ENCODE data around the gene ELOVL6. TPM values are rescaled to one million over a fixed set of nuclear protein-coding genes. Genes with fewer than 3 reads are reported as not detected.

Gene ELOVL6
- total and polyA plus RNA-seq, 2 of the 4 experiments (the other 2 are of a cell fraction), result 17.9 to 19.0 TPM

GRCh38 chr4:110231869-110232268 lies 33.5 kb upstream of the ELOVL6 start:
- POLR2A ChIA-PET (ENCODE audit: unreplicated experiment), result no interaction called here
- Histone ChIP-seq H2AK5ac (ENCODE audit: low read depth, low read length) (no peak overlapping the region), H3K56ac (ENCODE audit: extremely low read depth, insufficient read depth, low read length) (no peak overlapping the region), H3K9me3 (ENCODE audit: control insufficient read depth, insufficient read depth, low read length) (no peaks in the 10 kb centered on the region), H3K14ac (replicated peaks; ENCODE audit: low read depth, low read length) (no peak overlapping the region), H3K4me2 (ENCODE audit: low read depth, low read length) (no peak overlapping the region), H4K5ac (ENCODE audit: low read depth, low read length) (no peak overlapping the region), H2AFZ (replicated peaks; ENCODE audit: low read length, poor library complexity) (no peak overlapping the region), H2BK20ac (ENCODE audit: low read depth, low read length) (no peak overlapping the region), H3K4me3 (ENCODE audit: insufficient read depth, low read depth, low read length) (no peak overlapping the region), H2BK15ac (ENCODE audit: low read depth, low read length) (no peak overlapping the region), H2BK5ac (ENCODE audit: low read depth, low read length, poor library complexity, severe bottlenecking) (no peak overlapping the region), H3K36me3 (ENCODE audit: control insufficient read depth, insufficient read depth, low read length) (no peaks in the 10 kb centered on the region), H4K8ac (ENCODE audit: low read depth in 2 of 2, low read length in 2 of 2) (no peak overlapping the region), H2AK9ac (replicated peaks; ENCODE audit: low read depth, low read length, poor library complexity) (no peak overlapping the region), H3K9ac (ENCODE audit: low read depth, low read length) (no peak overlapping the region), H3K79me1 (ENCODE audit: low read depth in 1 of 2, low read length in 2 of 2) (no peaks in the 10 kb centered on the region), H3K27me3 (ENCODE audit: control insufficient read depth, insufficient read depth, low read length) (no peaks in the 10 kb centered on the region), H4K20me1 (ENCODE audit: insufficient read depth, low read length) (no peaks in the 10 kb centered on the region), H3K27ac (ENCODE audit: insufficient read depth, low read length) (no peak overlapping the region), H3K18ac (ENCODE audit: low read depth, low read length) (no peak overlapping the region), H3K4ac (ENCODE audit: low read depth, low read length) (no peak overlapping the region), H3K9me1 (ENCODE audit: insufficient read depth, low read length) (no peaks in the 10 kb centered on the region), H3K4me1 (ENCODE audit: control insufficient read depth, insufficient read depth, low read length) (no peaks in the 10 kb centered on the region), H2BK120ac (ENCODE audit: low read depth, low read length) (no peak overlapping the region), H3K23ac (ENCODE audit: low read depth, low read length) (no peak overlapping the region), H4K91ac (ENCODE audit: insufficient read depth, low read depth, low read length) (no peak overlapping the region)
- no peak for ATAC-seq (ENCODE audit: low read depth)
- no peak for DNase-seq
- intact Hi-C loops (cut with micrococcal nuclease) (no loop called here), dilution Hi-C loops (cut with HindIII; ENCODE audit: low sequenced_read_pairs, unreplicated experiment) (no loop called here), in situ Hi-C loops (cut with MboI; ENCODE audit: low sequenced_read_pairs) (no loop called here)
- no TSS peak for BruUV-seq (replicated peaks)
- WGBS, 2 experiments (ENCODE audit: extremely low coverage in 2 of 2, insufficient read length in 1 of 2), result 75% methylated on average over 1 of the region's 4 CpGs; no CpG with 5 or more reads in 1 of the 2 experiments
- CTCF ChIA-PET, result no interaction called here
- TF ChIP-seq CEBPB (IDR thresholded peaks at IDR 0.05; ENCODE audit: low read depth, low read length) (no peak), NFE2L2 (IDR thresholded peaks at IDR 0.05; ENCODE audit: low read depth, low read length) (no peak)
